K562 (cell line): Measurements from ENCODE around the gene MLH1. TPM values are rescaled to one million over a fixed set of nuclear protein-coding genes. Genes with fewer than 3 reads are reported as not detected.
A peak's percentile ranks its signal among the peaks of the same experiment; 100 is the strongest.

Source experiments
- CHD2 ChIP-seq: IDR thresholded peaks from 2 replicates; pipeline ENCODE4 v1.6.1; 2011; ENCODE audit warnings: low read depth, low read length
- MAFK ChIP-seq: IDR thresholded peaks from 2 replicates; pipeline ENCODE4 v1.6.1; 2011; ENCODE audit warnings: low read length, improper control_type of control experiment
- MGA ChIP-seq: fragments of 450-650 bp; IDR thresholded peaks from 2 replicates; pipeline ENCODE4 v1.6.1; 2016; ENCODE audit warnings: mild to moderate bottlenecking, moderate library complexity
- MITF ChIP-seq: IDR thresholded peaks from 2 replicates; pipeline ENCODE4 v1.6.1; 2014; ENCODE audit warnings: antibody characterized with exemption
- PHF21A ChIP-seq: fragments of 450-650 bp; IDR thresholded peaks from 2 replicates; pipeline ENCODE4 v1.6.1; 2017; ENCODE audit warnings: low read depth, borderline replicate concordance
- RFX5 ChIP-seq: IDR thresholded peaks from 2 replicates; pipeline ENCODE4 v1.6.1; 2011; ENCODE audit warnings: low read depth, mild to moderate bottlenecking, improper control_type of control experiment, low read length
- SMARCB1 ChIP-seq: IDR thresholded peaks from 2 replicates; pipeline ENCODE4 v1.6.1; 2011; ENCODE audit warnings: improper control_type of control experiment, low read depth; ENCODE audit not compliant: insufficient read length
- SOX6 ChIP-seq: fragments of 450-650 bp; IDR thresholded peaks from 2 replicates; pipeline ENCODE4 v1.6.1; 2014; ENCODE audit warnings: mild to moderate bottlenecking
- TAL1 ChIP-seq: fragments of 450-650 bp; IDR thresholded peaks from 2 replicates; pipeline ENCODE4 v1.6.1; 2016; ENCODE audit warnings: mild to moderate bottlenecking
- TSHZ1 ChIP-seq: fragments of 250-450 bp; sonication (Bioruptor Pico); IDR thresholded peaks from 2 replicates; pipeline ENCODE4 v1.4.0; 2020; ENCODE audit warnings: mild to moderate bottlenecking, moderate library complexity
- ZKSCAN1 ChIP-seq: fragments of 150-350 bp; IDR thresholded peaks from 2 replicates; pipeline ENCODE4 v1.6.1; 2016; ENCODE audit warnings: low read depth, low read length
- ZNF76 ChIP-seq: fragments of 250-450 bp; sonication (Bioruptor Pico); IDR thresholded peaks from 2 replicates; pipeline ENCODE4 v1.4.0; 2020; ENCODE audit warnings: mild to moderate bottlenecking, moderate library complexity, borderline replicate concordance
- polyA plus RNA-seq, 8 experiments: library from polyadenylated mRNA; depleted of rRNA in 4 of 8; stranded (reverse) in 5 of 8; unstranded in 3 of 8; fragments of >200 nt; fragmentation: Nextera tagmentation in 2 of 8; fragmentation: Illumina TruSeq in 1 of 8; extraction: Ambion mirVana in 2 of 8; extraction: Trizol in 1 of 8; gene quantifications; 2 replicates each; pipeline versions ENCODE4 v1.2.1 to v1.2.3, GENCODE V29; 2011 to 2014; ENCODE audit warnings: inconsistent platforms in 1 of 8, missing spikeins in 1 of 8
- total RNA-seq, 7 experiments: library from RNA; depleted of rRNA in 6 of 7; stranded (reverse); fragments of >200 nt in 6 of 7; fragmentation: Illumina TruSeq in 2 of 7; extraction: Trizol in 2 of 7; gene quantifications; 2 replicates each; pipeline versions ENCODE4 v1.2.1 to v1.2.3, GENCODE V29; 2011 to 2021; ENCODE audit warnings: low replicate concordance in 1 of 7

MLH1 gene
- total and polyA plus RNA-seq, 9 of the 15 experiments (the other 6 are each of a cell fraction or from before 2014, with no cell fraction given) = 76.4 to 155 (median 117) TPM

- TF ChIP-seq RFX5 = no peak
- no peak for TF ChIP-seq PHF21A
- TF ChIP-seq MAFK = no peak
- peak; percentile 62; the same call in 1 of the 2 replicates for TF ChIP-seq SOX6
- no peak for TF ChIP-seq MITF
- no peak for TF ChIP-seq TSHZ1 (CRISPR knock-in tag)
- TF ChIP-seq SMARCB1 = no peak
- peak; percentile 40; the same call in 1 of the 2 replicates for TF ChIP-seq TAL1
- no peak for TF ChIP-seq ZKSCAN1
- TF ChIP-seq CHD2 = no peak
- TF ChIP-seq ZNF76 (CRISPR knock-in tag) = no peak
- TF ChIP-seq MGA = no peak
Measured at GRCh38 chr3:36973139-36973538, 20.2 kb upstream of the MLH1 start (continued).
